Pancreas (tissue), 10 donors: ENCODE measurements around the gene KCTD5. TPM values are rescaled to one million over a fixed set of nuclear protein-coding genes. Genes with fewer than 3 reads are reported as not detected.

Experiments used
- ATAC-seq, 4 donors: fragments of 200-7000 bp; cut with Tn5 transposase; one replicate each; pipeline versions ENCODE4 v1.8.0 to v1.9.1; 2020; ENCODE audit warnings: mild to moderate bottlenecking in 4 of 4, moderate library complexity in 4 of 4
- DNase-seq, 6 donors: peaks; one replicate each; pipeline ENCODE4 v3.0.0-alpha.2; 2020
- FAIRE-seq: peaks from 2 replicates; lab custom pipeline; 2012; peaks lifted over from hg19 to GRCh38; lab: Jason Lieb, UNC
- H3K27ac ChIP-seq, 4 donors: fragments of 200-600 bp; sonication (generic); 1 replicate in 3 of 4; 2 replicates in 1 of 4; pipeline versions ENCODE4 v1.5.0 to v1.8.0; 2020
- H3K27me3 ChIP-seq, 4 donors: fragments of 200-600 bp; one replicate each; pipeline ENCODE4 v1.8.0; 2021
- H3K36me3 ChIP-seq, 3 donors: fragments of 200-600 bp; sonication (generic) in 1 of 3; one replicate each; pipeline versions ENCODE4 v1.5.0 to v1.8.0; 2020 to 2021
- H3K4me1 ChIP-seq, 3 donors: fragments of 200-600 bp; one replicate each; pipeline ENCODE4 v1.8.0; 2021
- H3K4me3 ChIP-seq, 4 donors: fragments of 200-600 bp; sonication (generic) in 2 of 4; one replicate each; pipeline versions ENCODE4 v1.5.0 to v1.8.0; 2020 to 2021
- H3K9me3 ChIP-seq, 4 donors: fragments of 200-600 bp; one replicate each; pipeline ENCODE4 v1.8.0; 2021
- CTCF ChIP-seq, 4 donors: fragments of 200-600 bp; sonication (generic) in 3 of 4; IDR thresholded peaks; one replicate each; pipeline versions ENCODE4 v1.5.0 to v1.8.0; 2021; ENCODE audit warnings: antibody characterized with exemption in 4 of 4
- WGBS, 2 donors: extraction: QIAGEN DNeasy Blood & Tissue Kit; methylation state at CpG; one replicate each; pipeline ENCODE4 v1.1.7; 2013; 5-methylcytosine and 5-hydroxymethylcytosine counted together
- intact Hi-C, 3 donors: fragments of 100-400 bp; cut with DNase I; formaldehyde crosslinking; loops; one replicate each; pipeline versions ENCODE4 v1.11.1 to v1.14.2; 2022
- polyA plus RNA-seq, 2 donors: library from polyadenylated mRNA; stranded (reverse); fragments of 200-250 nt; gene quantifications; one replicate each; pipeline ENCODE4 v1.2.3, GENCODE V29; 2013
- total RNA-seq, 6 donors: library from RNA; stranded (reverse); fragmentation: NEBNext Ultra II Directional in 4 of 6; extraction: Animal tissue kit (Norgen Biotek cat#: 25700) in 4 of 6; gene quantifications; one replicate each; pipeline versions ENCODE4 v1.2.1 to v1.2.4, GENCODE V29; 2021 to 2023
- donor health status: healthy with polysubstance abuse.
- donor health status: DM: no; HTN: no; CAD: no; lungs with moderate emphysema.
- donor health status: DM: no; HTN: no; CAD: no.
- donor health status: control.
- donor health status: control.
- donor health status: Bipolar disorder and iron deficiency.
- donor health status: DM: yes; HTN: yes; CAD: no.
- donor health status: DM: no; HTN: no; CAD: no.
- donor health status: DM: no; HTN: no; CAD: no.
- donor health status: DM: yes; HTN: yes; CAD: no.

KCTD5 gene
- total and polyA plus RNA-seq, 8 donors, result 4.5 to 8.9 (median 6.7) TPM

- H3K27me3 ChIP-seq, result no peaks in the 10 kb centered on the region
- H3K4me1 ChIP-seq, result no peaks in the 10 kb centered on the region
- H3K9me3 ChIP-seq, result no peaks in the 10 kb centered on the region
- intact Hi-C loops, result no loop called here
- 68 to 76% methylated on average over 7 of the region's 7 CpGs for WGBS, 2 donors
- ATAC-seq (no peak), DNase-seq (no peak), FAIRE-seq (no peak)
- no peak overlapping the region for H3K4me3 ChIP-seq
- H3K27ac ChIP-seq, result no peak overlapping the region
- H3K36me3 ChIP-seq, result no peaks in the 10 kb centered on the region
- no peak for TF ChIP-seq CTCF (IDR thresholded peaks at IDR 0.05)
These were observed 55.6 kb downstream of the KCTD5 start for GRCh38 chr16:2737895-2738418.

GRCh38 chr16:2738615-2739014 is 56.3 kb downstream of the KCTD5 start:
- WGBS, 2 donors, result 81 to 82% methylated on average over 5 of the region's 5 CpGs
- no peak overlapping the region for H3K27ac ChIP-seq
- H3K9me3 ChIP-seq, result no peaks in the 10 kb centered on the region
- H3K4me3 ChIP-seq, result no peak overlapping the region
- DNase-seq (peak in 1 of 6 donors; percentile 55), FAIRE-seq (no peak), ATAC-seq (no peak)
- no peaks in the 10 kb centered on the region for H3K36me3 ChIP-seq
- intact Hi-C loops, result no loop called here
- TF ChIP-seq CTCF (IDR thresholded peaks at IDR 0.05), result no peak
- no peaks in the 10 kb centered on the region for H3K4me1 ChIP-seq
- H3K27me3 ChIP-seq, result no peaks in the 10 kb centered on the region

GRCh38 chr16:2739625-2740430 is 57.5 kb downstream of the KCTD5 start:
- FAIRE-seq, result no peak
- Histone ChIP-seq H3K9me3 (no peaks in the 10 kb centered on the region), H3K27ac (no peak overlapping the region), H3K27me3 (no peaks in the 10 kb centered on the region), H3K4me3 (no peak overlapping the region), H3K4me1 (no peaks in the 10 kb centered on the region), H3K36me3 (no peaks in the 10 kb centered on the region)
- TF ChIP-seq CTCF (IDR thresholded peaks at IDR 0.05), result no peak
- ATAC-seq, result no peak
- intact Hi-C loops, result no loop called here
- no peak for DNase-seq
- 60 to 74% methylated on average over 7 to 8 of the region's 8 CpGs for WGBS, 2 donors

GRCh38 chr16:2740476-2740875 is 58.2 kb downstream of the KCTD5 start:
- ATAC-seq (no peak), FAIRE-seq (no peak), DNase-seq (no peak)
- 79 to 86% methylated on average over 6 of the region's 6 CpGs for WGBS, 2 donors
- TF ChIP-seq CTCF (IDR thresholded peaks at IDR 0.05), result no peak
- H3K27ac ChIP-seq, result no peak overlapping the region
- no peaks in the 10 kb centered on the region for H3K9me3 ChIP-seq
- H3K4me3 ChIP-seq, result no peak overlapping the region
- H3K4me1 ChIP-seq, result no peaks in the 10 kb centered on the region
- H3K36me3 ChIP-seq, result no peaks in the 10 kb centered on the region
- H3K27me3 ChIP-seq, result no peaks in the 10 kb centered on the region
- intact Hi-C loops, result no loop called here

GRCh38 chr16:2741168-2741567 is 58.8 kb downstream of the KCTD5 start:
- H3K36me3 ChIP-seq, result no peaks in the 10 kb centered on the region
- H3K27me3 ChIP-seq, result no peaks in the 10 kb centered on the region
- intact Hi-C loops, result no loop called here
- H3K4me1 ChIP-seq, result no peaks in the 10 kb centered on the region
- H3K27ac ChIP-seq, result no peak overlapping the region
- ATAC-seq, result no peak
- no peak for TF ChIP-seq CTCF (IDR thresholded peaks at IDR 0.05)
- H3K9me3 ChIP-seq, result no peaks in the 10 kb centered on the region
- FAIRE-seq, result no peak
- DNase-seq, result no peak
- H3K4me3 ChIP-seq, result no peak overlapping the region
- 85 to 92% methylated on average over 4 of the region's 4 CpGs for WGBS, 2 donors
